T-helper 1 cell (primary cell): ENCODE data around the gene MROH9.
"Not testable (repeated sequence)": the region's sequence is repeated elsewhere in the genome, so short reads cannot be mapped to it uniquely, and the experiment has no call there.

Experiments
- DNase-seq, 5 donors: peaks; one replicate each; pipeline ENCODE4 v3.0.0-alpha.2; 2012 to 2020
- total RNA-seq, 4 donors: gene quantifications; one replicate each; lab custom pipeline; 2026; lab: John Stamatoyannopoulos, UW

The MROH9 gene, protein sequence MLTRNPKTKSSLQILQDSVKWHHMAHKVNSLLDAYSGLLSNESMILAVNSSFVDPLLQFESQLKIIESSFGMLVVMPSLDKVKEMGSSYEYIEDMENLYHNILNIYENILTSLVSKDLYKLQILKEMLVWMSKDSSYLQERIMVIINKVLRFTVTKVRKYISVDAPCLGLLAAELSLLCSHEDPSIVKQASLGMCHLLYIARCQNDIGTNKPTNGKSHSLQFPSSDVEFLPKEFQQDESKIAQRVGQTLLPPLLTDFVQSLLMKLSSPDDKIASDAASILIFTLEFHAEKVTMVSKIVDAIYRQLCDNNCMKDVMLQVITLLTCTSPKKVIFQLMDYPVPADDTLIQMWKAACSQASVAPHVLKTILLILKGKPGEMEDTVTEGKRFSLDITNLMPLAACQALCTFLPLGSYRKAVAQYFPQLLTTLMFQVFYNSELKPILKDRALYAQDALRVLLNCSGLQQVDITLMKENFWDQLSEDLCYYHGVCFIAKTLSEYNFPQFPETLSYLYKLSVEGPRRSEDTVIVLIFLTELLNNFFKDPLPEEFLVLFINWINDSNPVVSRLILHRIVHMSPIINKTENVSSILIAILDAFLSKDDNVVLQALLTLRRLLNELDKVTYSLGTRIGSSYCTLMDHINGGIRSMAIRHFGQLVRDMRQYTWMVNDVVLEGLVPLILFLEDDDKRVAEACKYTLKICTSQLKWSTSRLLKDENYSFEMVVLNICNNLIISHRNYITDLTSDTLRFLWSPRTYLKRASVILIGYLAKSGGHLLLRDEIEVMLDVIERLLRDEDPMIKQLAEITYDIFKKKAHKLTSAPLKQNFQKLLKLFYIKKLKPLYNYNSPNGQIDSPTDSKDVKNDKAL
- total RNA-seq: 0 reads per million in 4 donors

DNA sequence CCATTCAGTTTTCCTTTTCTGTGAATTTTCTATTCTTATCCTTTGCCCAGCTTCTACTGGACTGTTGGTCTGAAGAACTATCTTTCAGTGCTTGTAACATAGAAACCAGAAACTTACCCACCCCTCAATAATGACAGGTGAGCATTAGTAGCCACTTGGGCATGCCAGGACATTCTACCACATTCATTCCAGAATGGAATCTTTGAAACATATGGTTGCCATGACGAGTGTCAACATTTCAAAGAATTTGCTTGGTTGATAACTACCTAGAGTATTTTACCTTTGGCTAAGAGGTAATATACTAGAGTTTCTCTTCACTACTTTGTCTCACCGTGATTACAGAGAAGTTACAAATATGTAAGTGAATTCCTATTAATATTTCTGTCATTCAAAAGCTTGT, at the start of gene MROH9:
Gene MROH9, plus strand, starts transcription at position 304 of the 400 bp plus-strand sequence. CDS start 10,023 bp downstream, outside the sequence.
- no peak for DNase-seq

DNA sequence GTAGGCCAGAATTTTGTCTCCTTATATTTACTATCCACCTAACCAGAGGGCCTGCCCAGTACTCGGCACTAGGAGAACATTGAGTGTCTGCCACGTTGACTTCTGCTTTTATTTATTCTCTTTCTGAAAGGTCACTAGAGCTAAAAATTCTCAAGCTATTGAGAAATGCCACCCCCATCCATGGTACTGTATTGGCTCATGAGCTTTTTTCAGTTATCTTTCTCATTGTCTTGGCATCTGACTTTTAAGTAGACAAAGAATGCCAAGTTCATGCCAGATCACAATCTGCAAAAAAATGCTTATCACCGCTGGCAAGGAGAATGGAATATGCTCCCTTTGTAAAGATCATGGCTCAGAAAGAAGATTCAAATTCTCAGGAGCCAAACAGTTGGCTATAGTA, 49.8 kb upstream of the MROH9 start:
- DNase-seq: no peak

- DNase-seq: no peak
Observed at GRCh38 chr1:170886460-170886859, 48.9 kb upstream of the MROH9 start.

- DNase-seq: no peak
Observed at GRCh38 chr1:170887726-170888125, 47.6 kb upstream of the MROH9 start.

- no peak for DNase-seq
Observed at GRCh38 chr1:170891872-170892271, 43.5 kb upstream of the MROH9 start.

GRCh38 chr1:170893655-170894297, 41.6 kb upstream of the MROH9 start:
- DNase-seq: no peak

DNA sequence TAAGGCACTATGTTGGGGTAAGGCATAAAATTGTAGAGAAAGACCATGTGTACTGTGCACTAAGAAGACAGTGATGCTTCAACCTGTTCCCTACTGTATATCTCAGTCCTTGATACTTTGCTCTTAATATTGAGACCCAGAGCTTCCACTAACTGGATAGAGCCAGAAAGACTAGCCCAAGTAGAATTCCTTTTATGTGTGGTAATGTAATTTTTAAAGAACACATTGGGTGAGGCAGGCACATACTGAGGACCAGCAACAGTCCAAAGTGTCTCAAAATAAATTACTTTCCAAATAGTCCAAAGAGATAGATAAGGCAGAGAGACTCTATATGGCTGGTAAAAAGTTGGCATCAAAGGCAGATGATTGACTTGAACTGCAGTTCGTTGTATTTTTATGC, 31.4 kb upstream of the MROH9 start:
- no peak for DNase-seq

- no peak for DNase-seq
Observed at GRCh38 chr1:170908942-170909341, 26.4 kb upstream of the MROH9 start.

GRCh38 chr1:170910273-170910672, 25.1 kb upstream of the MROH9 start:
- no peak for DNase-seq

DNA sequence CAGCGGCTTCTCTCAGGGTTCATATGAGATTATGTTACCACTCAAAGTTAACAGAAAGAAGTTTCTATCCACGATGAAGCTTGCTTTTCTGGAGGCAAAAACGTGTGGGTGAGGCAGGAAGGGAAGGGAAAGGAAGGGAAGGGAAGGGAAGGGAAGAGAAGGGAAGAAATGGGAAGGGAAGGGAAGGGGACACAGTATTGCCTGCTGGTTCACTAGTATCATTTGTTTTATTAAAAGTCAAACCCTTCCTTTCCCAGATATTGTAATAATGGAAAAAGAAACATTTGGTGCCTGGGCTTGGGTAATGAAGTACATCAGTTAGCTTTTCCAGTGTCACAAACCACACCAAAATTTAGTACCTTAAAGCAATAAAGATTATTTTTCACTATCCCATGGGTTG, 18.0 kb upstream of the MROH9 start:
- DNase-seq: no peak

DNA sequence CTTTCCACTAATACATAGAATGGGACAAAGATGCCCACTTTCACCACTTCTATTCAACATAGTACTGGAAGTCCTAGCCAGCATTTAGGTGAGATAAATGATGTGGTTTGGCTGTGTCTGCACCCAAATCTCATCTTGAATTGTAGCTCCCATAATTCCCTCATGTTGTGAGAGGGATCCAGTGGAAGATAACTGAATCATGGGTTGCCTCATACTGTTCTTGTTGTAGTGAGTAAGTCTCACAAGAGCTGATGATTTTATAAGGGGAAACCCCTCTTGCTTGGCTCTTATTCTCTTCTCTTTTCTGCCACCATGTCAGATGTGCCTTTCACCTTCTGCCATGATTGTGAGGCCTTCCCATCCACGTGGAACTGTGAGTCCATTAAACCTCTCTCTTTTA, 10.7 kb upstream of the MROH9 start:
- not testable (repeated sequence) for DNase-seq

DNA sequence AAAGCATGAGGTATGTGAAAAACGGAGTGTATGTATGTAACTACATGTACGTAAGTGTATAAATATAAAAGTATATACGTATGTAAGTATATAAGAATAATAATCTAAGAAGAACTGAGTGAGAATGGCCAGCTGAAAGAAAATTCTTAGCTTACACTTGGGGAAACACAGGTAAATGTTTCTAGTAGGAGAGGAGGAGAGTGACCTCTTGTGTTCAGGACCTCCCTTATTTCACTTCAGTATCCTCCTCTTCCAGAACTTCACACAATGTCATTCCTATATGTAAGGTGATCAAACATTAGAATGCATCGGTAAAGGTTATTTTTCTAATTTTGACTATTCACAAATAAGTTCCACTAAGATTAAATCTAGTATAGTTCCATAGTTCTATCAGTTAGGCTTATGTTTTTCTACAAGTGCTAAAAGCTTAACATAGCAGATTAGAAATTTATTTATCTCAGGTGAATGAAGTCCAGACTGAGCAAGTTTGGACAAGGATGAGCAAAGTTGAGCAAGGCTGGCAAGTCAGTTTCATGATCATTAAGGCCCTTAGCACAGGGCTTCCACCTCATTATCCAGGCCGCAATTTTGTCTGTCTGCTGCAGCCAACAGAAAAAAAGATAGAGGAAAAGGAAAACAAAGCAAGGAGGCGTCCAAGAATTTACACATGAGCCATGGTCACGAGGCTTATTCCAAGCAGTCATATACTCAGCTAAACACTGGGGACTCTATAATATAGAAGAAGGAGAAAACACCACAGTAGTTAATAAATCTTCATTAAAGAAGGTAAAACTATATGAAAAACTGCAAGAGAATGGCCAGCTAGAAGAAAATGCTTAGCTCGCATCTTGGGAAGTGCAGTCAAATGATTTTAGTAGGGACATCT, 7.1 kb upstream of the MROH9 start:
- DNase-seq: no peak

- no peak for DNase-seq
Observed at GRCh38 chr1:170929412-170929834, 5.9 kb upstream of the MROH9 start.

DNA sequence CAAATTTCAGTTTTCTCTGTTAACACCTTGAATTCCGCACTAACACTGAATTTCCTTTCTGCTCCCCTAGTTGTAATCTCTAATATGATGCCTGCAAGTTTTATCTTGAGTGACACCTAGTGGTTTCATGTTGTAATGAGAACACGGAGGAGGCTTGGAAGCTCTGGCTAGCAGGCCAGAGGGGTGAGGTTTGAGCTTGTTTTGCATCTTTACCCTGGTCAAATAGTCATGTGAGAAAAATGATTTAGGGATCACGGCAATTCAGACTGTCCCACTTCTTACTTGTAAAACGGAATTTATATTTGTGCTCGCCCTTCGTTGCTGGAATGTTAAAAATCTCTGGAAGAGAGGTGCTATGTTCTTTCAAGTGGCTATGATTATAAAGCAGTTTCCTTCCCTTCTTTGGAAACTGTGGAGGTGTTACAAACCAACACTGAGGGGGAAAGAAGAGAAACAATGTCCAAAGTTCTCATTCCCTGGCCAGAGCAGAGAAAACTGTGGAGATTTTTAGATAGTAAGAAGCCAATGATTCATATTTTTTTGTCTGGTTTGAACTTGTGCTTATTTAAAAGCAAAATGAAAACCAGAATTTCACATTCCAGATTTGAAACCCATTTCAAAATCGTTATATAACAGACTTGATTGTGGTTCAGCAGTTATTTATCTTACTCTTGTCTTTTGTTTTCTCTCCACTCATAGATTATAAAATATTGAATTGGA, 5.3 kb upstream of the MROH9 start:
- DNase-seq: peak in 2 of 5 donors; percentile 1 to 28

GRCh38 chr1:170931650-170932049, 3.7 kb upstream of the MROH9 start:
- no peak for DNase-seq

GRCh38 chr1:170932236-170932635, 3.1 kb upstream of the MROH9 start:
- no peak for DNase-seq

DNA sequence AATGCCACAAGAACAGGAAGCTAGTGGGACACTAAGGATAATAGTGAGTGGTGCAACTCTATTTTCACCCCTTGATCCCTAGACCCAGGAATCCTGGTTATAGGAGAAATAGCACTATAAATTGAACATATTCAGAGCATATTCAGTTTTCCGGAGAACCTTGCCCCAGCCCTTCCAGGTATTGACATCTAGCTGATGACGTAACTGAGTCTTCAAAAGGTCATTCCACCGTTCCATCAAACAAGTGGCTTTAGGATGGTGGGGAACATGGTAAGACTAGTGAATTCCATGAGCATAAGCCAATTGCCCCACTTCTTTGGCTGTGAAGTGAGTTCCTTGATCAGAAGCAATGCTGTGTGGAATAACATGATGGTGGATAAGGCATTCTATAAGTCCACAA, 2.9 kb downstream of the MROH9 start:
- no peak for DNase-seq

DNA sequence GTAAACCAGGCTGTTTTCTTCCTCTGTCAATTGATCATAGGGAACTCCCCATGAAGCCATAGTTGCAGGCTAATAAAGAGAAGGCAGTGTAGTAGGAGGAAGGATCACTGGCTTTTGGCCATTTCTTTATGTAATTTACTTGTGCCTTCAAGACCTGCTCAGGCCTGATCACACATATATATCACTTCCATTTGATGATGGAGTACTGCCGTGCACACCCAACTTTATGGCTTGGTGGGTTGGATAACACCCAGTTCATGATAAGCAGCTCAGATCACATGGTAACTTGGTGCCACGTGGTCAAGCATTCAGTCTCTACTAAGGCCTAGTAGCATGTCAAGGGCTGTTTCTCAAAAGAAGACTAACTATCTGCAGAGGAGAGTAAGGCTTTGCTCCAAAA, 4.1 kb downstream of the MROH9 start:
- no peak for DNase-seq

DNA sequence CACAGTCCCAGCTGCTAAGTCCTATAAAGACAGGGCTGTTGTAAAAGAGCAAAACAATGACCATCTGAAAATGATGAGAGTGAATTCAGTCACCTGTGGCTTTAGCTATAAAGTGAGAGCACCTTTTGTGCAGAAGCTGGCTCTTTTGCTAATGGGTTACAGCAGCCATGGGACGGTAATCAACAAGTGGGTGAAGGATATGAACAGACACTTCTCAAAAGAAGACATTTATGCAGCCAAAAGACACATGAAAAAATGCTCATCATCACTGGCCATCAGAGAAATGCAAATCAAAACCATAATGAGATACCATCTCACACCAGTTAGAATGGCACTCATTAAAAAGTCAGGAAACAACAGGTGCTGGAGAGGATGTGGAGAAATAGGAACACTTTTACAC, 16.4 kb downstream of the MROH9 start:
- DNase-seq: not testable (repeated sequence)

DNA sequence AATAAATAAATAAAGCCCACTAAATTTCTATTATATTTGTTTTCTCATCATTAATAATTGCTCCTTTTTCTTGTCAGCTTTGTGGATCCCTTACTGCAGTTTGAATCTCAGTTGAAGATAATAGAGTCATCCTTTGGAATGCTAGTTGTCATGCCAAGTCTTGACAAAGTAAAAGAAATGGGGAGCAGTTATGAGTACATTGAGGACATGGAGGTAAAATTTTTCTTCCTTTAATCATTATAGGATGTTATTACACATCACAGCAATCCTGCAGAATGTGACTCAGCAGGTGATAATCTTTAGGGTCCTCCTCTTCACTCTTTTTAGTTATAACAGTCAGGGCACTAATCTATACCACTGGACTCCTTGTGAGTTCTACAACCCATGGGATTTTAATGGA, 24.1 kb downstream of the MROH9 start:
- DNase-seq: no peak

- no peak for DNase-seq
Observed at GRCh38 chr1:170964506-170964905, 29.2 kb downstream of the MROH9 start.
